Measurements from ENCODE around the gene RASA3. TPM values are rescaled to one million over a fixed set of nuclear protein-coding genes. Genes with fewer than 3 reads are reported as not detected.

The RASA3 gene
- total and polyA plus RNA-seq, 2 of the 8 experiments (the other 6 are each of a cell fraction or from before 2014, with no cell fraction given), result 7.5 to 21.9 TPM

DNA sequence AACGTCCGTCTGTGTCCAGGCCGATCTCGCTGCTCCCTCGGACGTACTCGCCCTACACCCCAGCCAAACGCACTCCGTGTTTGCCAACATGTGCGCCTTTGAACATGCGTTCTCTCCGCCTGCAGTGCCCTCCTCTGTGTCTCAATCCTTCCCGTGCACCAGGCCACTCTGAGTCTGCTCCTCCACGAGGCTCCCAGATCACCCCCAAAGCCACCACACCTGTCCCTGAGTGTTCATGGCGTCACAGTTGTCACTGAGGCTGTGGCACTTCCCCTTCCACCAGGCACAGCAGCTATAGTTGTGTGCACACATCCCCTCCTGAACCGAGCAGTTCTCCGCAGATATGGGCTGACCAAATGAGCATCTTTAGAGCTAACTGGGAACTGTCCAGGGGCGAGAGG lies 35.6 kb downstream of the RASA3 start:
- no peak overlapping the region for H3K56ac ChIP-seq (replicated peaks; ENCODE audit: insufficient read length, low read depth, low read length)
- H3K23me2 ChIP-seq (ENCODE audit: low read depth, low read length), result no peaks in the 10 kb centered on the region
- H3K9me3 ChIP-seq (ENCODE audit: insufficient read depth in 2 of 2, low read depth in 1 of 2, low read length in 1 of 2), result peaks cover 0 to 2% of the 10 kb centered on the region in 2 experiments; a peak in 1 of 4 replicates
- FAIRE-seq (no peak), DNase-seq (ENCODE audit: low read depth in 1 of 2, low spot score in 2 of 2) (no peak)
- H4K5ac ChIP-seq (ENCODE audit: insufficient read length, low read depth, low read length), result no peak overlapping the region
- H3K4me3 ChIP-seq (ENCODE audit: extremely low read depth in 1 of 4, insufficient read depth in 2 of 4, low read depth in 3 of 4, low read length in 4 of 4), result no peak overlapping the region
- WGBS, 2 experiments (ENCODE audit: extremely low coverage in 1 of 2, insufficient coverage in 1 of 2, insufficient read length in 1 of 2, insufficient replicate concordance in 2 of 2, low coverage in 1 of 2, low lambda C conversion rate in 2 of 2, missing lambda C conversion rate in 1 of 2), result 93% methylated on average over 18 of the region's 18 CpGs; no CpG with 5 or more reads in 1 of the 2 experiments
- TF ChIP-seq EZH2 (IDR thresholded peaks at IDR 0.05; ENCODE audit: low read depth, low read length, severe bottlenecking), result no peak
- TF ChIP-seq KDM4A (IDR thresholded peaks at IDR 0.05; ENCODE audit: low read depth, low read length, severe bottlenecking), result no peak
- TF ChIP-seq CBX5 (IDR thresholded peaks at IDR 0.05; ENCODE audit: low read depth, low read length), result no peak
- no peak overlapping the region for H2AK5ac ChIP-seq (ENCODE audit: low read depth, low read length)
- no peak overlapping the region for H3K9ac ChIP-seq (replicated peaks in 1 of 4; ENCODE audit: extremely low read depth in 1 of 4, low read depth in 3 of 4, low read length in 3 of 4)
- H3K23ac ChIP-seq (ENCODE audit: insufficient read length), result no peak overlapping the region
- ChIA-PET POLR2A (ENCODE audit: partially characterized antibody) (no interaction called here), CTCF (ENCODE audit: partially characterized antibody) (interaction anchor here (0.9 to 2.5 kb wide), 3 partner anchors 9 to 60 kb away, joined by 4 to 8 read pairs (median 5); no protein-coding TSS in a partner anchor)
- peak overlapping the region; percentile 60; the same call in 1 of the 2 replicates for H2BK12ac ChIP-seq (ENCODE audit: low read depth, low read length)
- peak overlapping the region; percentile 71 for H2BK5ac ChIP-seq (ENCODE audit: low read depth, low read length)
- H3K27me3 ChIP-seq (replicated peaks in 1 of 4; ENCODE audit: control insufficient read depth in 3 of 4, extremely low read depth in 1 of 4, insufficient read depth in 3 of 4, low read length in 3 of 4), result no peaks in the 10 kb centered on the region
- no peak overlapping the region for H3K27ac ChIP-seq (ENCODE audit: low read depth, low read length)
- no peak overlapping the region for H3K4me2 ChIP-seq (ENCODE audit: insufficient read depth in 1 of 2, low read depth in 2 of 2, low read length in 2 of 2)
- no peak overlapping the region for H3K18ac ChIP-seq (ENCODE audit: extremely low read depth, low read length)
- no peak overlapping the region for H2BK120ac ChIP-seq (replicated peaks; ENCODE audit: low read depth, low read length)
- H2BK15ac ChIP-seq (ENCODE audit: low read length), result peak overlapping the region; percentile 92; the same call in 1 of the 2 replicates
- no peak overlapping the region for H4K91ac ChIP-seq (replicated peaks; ENCODE audit: insufficient read length, low read length)
- H3K79me1 ChIP-seq (ENCODE audit: low read depth, low read length), result peaks cover 2% of the 10 kb centered on the region; the same call in 1 of the 2 replicates
- H3K4ac ChIP-seq (replicated peaks; ENCODE audit: insufficient read length, low read depth, low read length), result no peak overlapping the region
- no peak overlapping the region for H2BK20ac ChIP-seq (ENCODE audit: low read length)
- H3K4me1 ChIP-seq (replicated peaks in 1 of 4; ENCODE audit: control insufficient read depth in 3 of 4, insufficient read depth in 4 of 4, low read length in 3 of 4), result peaks cover 0 to 9% (median 3%) of the 10 kb centered on the region in 4 experiments; a peak in 3 of 7 replicates
- no peaks in the 10 kb centered on the region for H3K36me3 ChIP-seq (ENCODE audit: control insufficient read depth in 2 of 4, insufficient read depth in 4 of 4, low read length in 3 of 4)
- H3K79me2 ChIP-seq (ENCODE audit: control insufficient read depth in 1 of 2, insufficient read depth in 2 of 2, low read length in 2 of 2), result peaks cover 0 to 17% of the 10 kb centered on the region in 2 experiments; a peak in 1 of 4 replicates
- no peak overlapping the region for H3K14ac ChIP-seq (ENCODE audit: insufficient read length)
- peaks cover 0 to 2% of the 10 kb centered on the region in 2 experiments for H4K20me1 ChIP-seq (replicated peaks in 1 of 2; ENCODE audit: control insufficient read depth in 1 of 2, insufficient read depth in 2 of 2, low read length in 2 of 2)
- H2AFZ ChIP-seq (ENCODE audit: low read length), result no peak overlapping the region
- no peak overlapping the region for H4K8ac ChIP-seq (ENCODE audit: extremely low read depth, insufficient read depth, low read length)
